NCI-H1092 (cell line): ENCODE measurements around the gene ERRFI1.

ENCODE experiments used
- DNase-seq: peaks from one replicate; lab custom pipeline; 2025; lab: John Stamatoyannopoulos, UW

Gene ERRFI1

GRCh38 chr1:8018492-8019228 lies 7.4 kb downstream of the ERRFI1 start:
- DNase-seq, result no peak

GRCh38 chr1:8017495-8018197 lies 8.5 kb downstream of the ERRFI1 start:
- no peak for DNase-seq

GRCh38 chr1:8016895-8017241 lies 9.2 kb downstream of the ERRFI1 start:
- DNase-seq, result no peak

GRCh38 chr1:8016210-8016894 lies 9.8 kb downstream of the ERRFI1 start:
- no peak for DNase-seq

- no peak for DNase-seq
Measured at GRCh38 chr1:8015809-8016165, 10.3 kb downstream of the ERRFI1 start.

GRCh38 chr1:8015036-8015808 lies 10.9 kb downstream of the ERRFI1 start:
- peak; percentile 29 for DNase-seq

- no peak for DNase-seq
Measured at GRCh38 chr1:8014381-8014988, 11.6 kb downstream of the ERRFI1 start.

GRCh38 chr1:8013800-8014199 lies 12.3 kb downstream of the ERRFI1 start:
- no peak for DNase-seq

GRCh38 chr1:8013399-8013798 lies 12.7 kb downstream of the ERRFI1 start:
- DNase-seq, result no peak

GRCh38 chr1:8012955-8013354 lies 13.2 kb downstream of the ERRFI1 start:
- DNase-seq, result no peak

- DNase-seq, result no peak
Measured at GRCh38 chr1:8011923-8012858, 13.9 kb downstream of the ERRFI1 start.

- DNase-seq, result no peak
Measured at GRCh38 chr1:8011016-8011415, 15.1 kb downstream of the ERRFI1 start.

GRCh38 chr1:8010080-8010664 lies 15.9 kb downstream of the ERRFI1 start:
- no peak for DNase-seq

GRCh38 chr1:8009043-8010002 lies 16.8 kb downstream of the ERRFI1 start:
- DNase-seq, result no peak

GRCh38 chr1:8006037-8006963 lies 19.8 kb downstream of the ERRFI1 start:
- DNase-seq, result peak; percentile 29

- DNase-seq, result no peak
Measured at GRCh38 chr1:8004803-8005573, 21.1 kb downstream of the ERRFI1 start.

- no peak for DNase-seq
Measured at GRCh38 chr1:8004113-8004802, 21.9 kb downstream of the ERRFI1 start.
